ENCODE results near the gene DDIT4. TPM values are rescaled to one million over a fixed set of nuclear protein-coding genes. Genes with fewer than 3 reads are reported as not detected.

Gene DDIT4
- total RNA-seq, 1 experiment from 2014 or later, result 462 TPM

DNA sequence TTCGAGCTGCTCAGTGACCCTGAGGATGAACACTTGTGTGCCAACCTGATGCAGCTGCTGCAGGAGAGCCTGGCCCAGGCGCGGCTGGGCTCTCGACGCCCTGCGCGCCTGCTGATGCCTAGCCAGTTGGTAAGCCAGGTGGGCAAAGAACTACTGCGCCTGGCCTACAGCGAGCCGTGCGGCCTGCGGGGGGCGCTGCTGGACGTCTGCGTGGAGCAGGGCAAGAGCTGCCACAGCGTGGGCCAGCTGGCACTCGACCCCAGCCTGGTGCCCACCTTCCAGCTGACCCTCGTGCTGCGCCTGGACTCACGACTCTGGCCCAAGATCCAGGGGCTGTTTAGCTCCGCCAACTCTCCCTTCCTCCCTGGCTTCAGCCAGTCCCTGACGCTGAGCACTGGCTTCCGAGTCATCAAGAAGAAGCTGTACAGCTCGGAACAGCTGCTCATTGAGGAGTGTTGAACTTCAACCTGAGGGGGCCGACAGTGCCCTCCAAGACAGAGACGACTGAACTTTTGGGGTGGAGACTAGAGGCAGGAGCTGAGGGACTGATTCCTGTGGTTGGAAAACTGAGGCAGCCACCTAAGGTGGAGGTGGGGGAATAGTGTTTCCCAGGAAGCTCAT is 1.1 kb downstream of the DDIT4 start:
- peak; percentile 13; the same call in 1 of the 2 replicates for ATAC-seq
- H3K4me1 ChIP-seq (ENCODE audit: control insufficient read depth in 1 of 2, insufficient read depth in 2 of 2, low read length in 2 of 2), result peaks cover 42 to 73% of the 10 kb centered on the region in 2 experiments
- intact Hi-C loops (cut with micrococcal nuclease), result no loop called here
- TF ChIP-seq CEBPB (IDR thresholded peaks at IDR 0.05; ENCODE audit: low read depth) (no peak), POLR2AphosphoS5 (IDR thresholded peaks at IDR 0.05; ENCODE audit: low read depth, low read length) (peak; percentile 68), POLR2A (IDR thresholded peaks at IDR 0.05; ENCODE audit: borderline replicate concordance, extremely low read depth, insufficient read depth, insufficient read length) (no peak), SP1 (IDR thresholded peaks at IDR 0.05; ENCODE audit: low read depth) (no peak), EZH2 (IDR thresholded peaks at IDR 0.05) (no peak), JUND (IDR thresholded peaks at IDR 0.05) (no peak), ZFX (IDR thresholded peaks at IDR 0.05) (no peak), ZNF274 (IDR thresholded peaks at IDR 0.05; ENCODE audit: low read depth, low read length) (no peak), YY1 (IDR thresholded peaks at IDR 0.05; ENCODE audit: extremely low read depth, insufficient replicate concordance, low read depth, low read length) (peak; percentile 42)
- TF ChIP-seq, protein P1, sequence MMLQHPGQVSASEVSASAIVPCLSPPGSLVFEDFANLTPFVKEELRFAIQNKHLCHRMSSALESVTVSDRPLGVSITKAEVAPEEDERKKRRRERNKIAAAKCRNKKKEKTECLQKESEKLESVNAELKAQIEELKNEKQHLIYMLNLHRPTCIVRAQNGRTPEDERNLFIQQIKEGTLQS (IDR thresholded peaks at IDR 0.05), result no peak
- TF ChIP-seq, protein P2, sequence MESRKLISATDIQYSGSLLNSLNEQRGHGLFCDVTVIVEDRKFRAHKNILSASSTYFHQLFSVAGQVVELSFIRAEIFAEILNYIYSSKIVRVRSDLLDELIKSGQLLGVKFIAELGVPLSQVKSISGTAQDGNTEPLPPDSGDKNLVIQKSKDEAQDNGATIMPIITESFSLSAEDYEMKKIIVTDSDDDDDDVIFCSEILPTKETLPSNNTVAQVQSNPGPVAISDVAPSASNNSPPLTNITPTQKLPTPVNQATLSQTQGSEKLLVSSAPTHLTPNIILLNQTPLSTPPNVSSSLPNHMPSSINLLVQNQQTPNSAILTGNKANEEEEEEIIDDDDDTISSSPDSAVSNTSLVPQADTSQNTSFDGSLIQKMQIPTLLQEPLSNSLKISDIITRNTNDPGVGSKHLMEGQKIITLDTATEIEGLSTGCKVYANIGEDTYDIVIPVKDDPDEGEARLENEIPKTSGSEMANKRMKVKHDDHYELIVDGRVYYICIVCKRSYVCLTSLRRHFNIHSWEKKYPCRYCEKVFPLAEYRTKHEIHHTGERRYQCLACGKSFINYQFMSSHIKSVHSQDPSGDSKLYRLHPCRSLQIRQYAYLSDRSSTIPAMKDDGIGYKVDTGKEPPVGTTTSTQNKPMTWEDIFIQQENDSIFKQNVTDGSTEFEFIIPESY (IDR thresholded peaks at IDR 0.05; ENCODE audit: extremely low read depth, insufficient replicate concordance, low read length), result peak; percentile 11
- TF ChIP-seq, protein P3, sequence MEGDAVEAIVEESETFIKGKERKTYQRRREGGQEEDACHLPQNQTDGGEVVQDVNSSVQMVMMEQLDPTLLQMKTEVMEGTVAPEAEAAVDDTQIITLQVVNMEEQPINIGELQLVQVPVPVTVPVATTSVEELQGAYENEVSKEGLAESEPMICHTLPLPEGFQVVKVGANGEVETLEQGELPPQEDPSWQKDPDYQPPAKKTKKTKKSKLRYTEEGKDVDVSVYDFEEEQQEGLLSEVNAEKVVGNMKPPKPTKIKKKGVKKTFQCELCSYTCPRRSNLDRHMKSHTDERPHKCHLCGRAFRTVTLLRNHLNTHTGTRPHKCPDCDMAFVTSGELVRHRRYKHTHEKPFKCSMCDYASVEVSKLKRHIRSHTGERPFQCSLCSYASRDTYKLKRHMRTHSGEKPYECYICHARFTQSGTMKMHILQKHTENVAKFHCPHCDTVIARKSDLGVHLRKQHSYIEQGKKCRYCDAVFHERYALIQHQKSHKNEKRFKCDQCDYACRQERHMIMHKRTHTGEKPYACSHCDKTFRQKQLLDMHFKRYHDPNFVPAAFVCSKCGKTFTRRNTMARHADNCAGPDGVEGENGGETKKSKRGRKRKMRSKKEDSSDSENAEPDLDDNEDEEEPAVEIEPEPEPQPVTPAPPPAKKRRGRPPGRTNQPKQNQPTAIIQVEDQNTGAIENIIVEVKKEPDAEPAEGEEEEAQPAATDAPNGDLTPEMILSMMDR (IDR thresholded peaks at IDR 0.05 in 2 of 3, conservative IDR thresholded peaks at IDR 0.05 in 1 of 3; ENCODE audit: borderline replicate concordance in 1 of 3, insufficient read depth in 1 of 3, low read depth in 2 of 3, low read length in 2 of 3), result peak in 2 of 3 experiments; percentile 68 to 74; a peak in 4 of 6 replicates
- H3K4me3 ChIP-seq (replicated peaks in 1 of 2; ENCODE audit: low read depth in 1 of 2, low read length in 2 of 2), result peak overlapping the region; percentile 93 to 94
- BruUV-seq (replicated peaks), result no TSS peak
- H3K9me3 ChIP-seq (ENCODE audit: control insufficient read depth in 1 of 2, insufficient read depth in 1 of 2, low read depth in 1 of 2, low read length in 2 of 2), result no peaks in the 10 kb centered on the region
- peak overlapping the region; percentile 79 for H3K9ac ChIP-seq (ENCODE audit: low read length)
- no peaks in the 10 kb centered on the region for H3K27me3 ChIP-seq (ENCODE audit: insufficient read depth, low read length)
- no peak for DNase-seq (ENCODE audit: low read depth, low spot score)
- ChIA-PET POLR2A (interaction anchor here (0.7 to 13.5 kb wide), 24 partner anchors 9 to 972 kb away, joined by 3 to 371 read pairs (median 6); partner anchors contain the start of genes ANAPC16 and ASCC1), CTCF (interaction anchor here (0.7 to 3.6 kb wide), 8 partner anchors 16 to 149 kb away, joined by 3 to 17 read pairs (median 4); no protein-coding TSS in a partner anchor), RAD21 (ENCODE audit: low non-redundant PET in 1 of 2, low total read pairs in 2 of 2, uncharacterized antibody in 2 of 2, unreplicated experiment in 2 of 2) (interaction anchor here in 1 of 2 experiments (0.7 to 1.0 kb wide), 2 partner anchors 37 to 149 kb away, joined by 3 read pairs; no protein-coding TSS in a partner anchor)
- no peaks in the 10 kb centered on the region for H3K9me2 ChIP-seq (ENCODE audit: insufficient read depth)
- no peaks in the 10 kb centered on the region for H4K20me1 ChIP-seq (ENCODE audit: insufficient read depth)
- H3K27ac ChIP-seq (ENCODE audit: low read depth, low read length), result peak overlapping the region; percentile 90
- H2AFZ ChIP-seq (ENCODE audit: low read depth, low read length, poor library complexity, severe bottlenecking), result no peak overlapping the region
- H3K36me3 ChIP-seq (ENCODE audit: control insufficient read depth in 1 of 2, insufficient read depth in 2 of 2, low read length in 2 of 2), result peaks cover 8 to 13% of the 10 kb centered on the region in 2 experiments; a peak in 2 of 4 replicates
- H3K79me2 ChIP-seq (ENCODE audit: insufficient read depth, low read length), result peaks cover 19% of the 10 kb centered on the region
- H3K4me2 ChIP-seq (ENCODE audit: low read length), result peak overlapping the region; percentile 90

All from HCT116 (cell line).